Muscle layer of colon (tissue), 2 donors: Measurements from ENCODE around the gene PTPRG.

Experiments used
- H3K27ac ChIP-seq: one replicate; pipeline ENCODE4 v1.7.0; 2013; ENCODE audit warnings: low read depth, mild to moderate bottlenecking, low read length, moderate library complexity
- H3K27me3 ChIP-seq, 2 donors: one replicate each; pipeline ENCODE4 v1.7.0; 2013; ENCODE audit warnings: low read length in 2 of 2, mild to moderate bottlenecking in 2 of 2; ENCODE audit not compliant: insufficient read depth in 2 of 2, control insufficient read depth in 1 of 2
- H3K36me3 ChIP-seq: one replicate; pipeline ENCODE4 v1.7.0; 2013; ENCODE audit warnings: mild to moderate bottlenecking, low read length; ENCODE audit not compliant: insufficient read depth
- H3K4me1 ChIP-seq: one replicate; pipeline ENCODE4 v1.7.0; 2013; ENCODE audit warnings: mild to moderate bottlenecking, low read length; ENCODE audit not compliant: insufficient read depth
- H3K4me3 ChIP-seq, 2 donors: one replicate each; pipeline ENCODE4 v1.7.0; 2013; ENCODE audit warnings: low read length in 2 of 2, low read depth in 1 of 2, mild to moderate bottlenecking in 1 of 2, moderate library complexity in 1 of 2
- H3K9ac ChIP-seq: one replicate; pipeline ENCODE4 v1.7.0; 2013; ENCODE audit warnings: low read length
- H3K9me3 ChIP-seq: one replicate; pipeline ENCODE4 v1.7.0; 2013; ENCODE audit warnings: mild to moderate bottlenecking, low read length
- donor health status: abdominal sarcoma.
- donor health status: Adenocarcinoma of cecum.

The PTPRG gene

DNA sequence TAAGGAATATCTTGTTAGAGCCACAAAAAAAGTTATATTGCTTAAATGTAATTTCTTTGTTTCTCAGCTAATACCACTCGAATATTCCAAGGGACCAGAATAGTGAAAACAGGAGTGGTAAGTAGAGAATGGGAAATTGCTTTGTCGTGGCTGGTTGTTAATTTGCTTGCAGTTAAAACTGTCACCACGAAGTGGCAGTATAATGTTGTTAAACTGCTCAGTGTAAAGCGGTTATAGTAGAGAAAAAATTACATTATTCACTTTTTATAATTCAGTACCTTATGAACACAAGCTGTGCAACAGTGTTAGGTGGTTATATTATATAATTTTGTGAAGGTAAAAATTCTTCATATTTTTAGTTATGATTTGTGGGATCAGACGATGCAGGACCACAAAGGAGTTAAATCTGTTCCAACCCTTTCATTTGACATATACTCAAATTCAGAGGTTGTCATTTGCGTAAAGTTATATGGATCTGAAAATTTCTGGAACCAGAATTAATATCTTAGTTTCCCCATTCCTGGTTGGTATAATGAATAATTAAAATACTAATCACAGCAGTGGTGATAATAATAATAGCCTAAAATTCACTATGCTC, 640.2 kb downstream of the PTPRG start:
- H3K36me3 ChIP-seq = peaks cover 6% of the 10 kb centered on the region
- no peaks in the 10 kb centered on the region for H3K4me1 ChIP-seq

DNA sequence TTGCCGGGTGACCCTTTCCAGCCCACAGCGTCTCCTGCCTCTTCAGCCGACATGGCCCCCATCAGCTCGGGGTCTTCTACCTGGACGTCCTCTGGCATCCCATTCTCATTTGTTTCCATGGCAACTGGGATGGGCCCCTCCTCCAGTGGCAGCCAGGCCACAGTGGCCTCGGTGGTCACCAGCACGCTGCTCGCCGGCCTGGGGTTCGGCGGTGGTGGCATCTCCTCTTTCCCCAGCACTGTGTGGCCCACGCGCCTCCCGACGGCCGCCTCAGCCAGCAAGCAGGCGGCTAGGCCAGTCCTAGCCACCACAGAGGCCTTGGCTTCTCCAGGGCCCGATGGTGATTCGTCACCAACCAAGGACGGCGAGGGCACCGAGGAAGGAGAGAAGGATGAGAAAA, 641.8 kb downstream of the PTPRG start:
- Histone ChIP-seq H3K4me1 (no peaks in the 10 kb centered on the region), H3K4me3 (no peak overlapping the region), H3K27ac (no peak overlapping the region), H3K9me3 (no peaks in the 10 kb centered on the region), H3K9ac (no peak overlapping the region), H3K36me3 (peaks cover 6% of the 10 kb centered on the region), H3K27me3 (no peaks in the 10 kb centered on the region)

More for the DNA sequence above, 640.2 kb downstream of the PTPRG start:
- H3K9ac ChIP-seq = no peak overlapping the region
- no peak overlapping the region for H3K27ac ChIP-seq
- no peaks in the 10 kb centered on the region for H3K27me3 ChIP-seq
- H3K9me3 ChIP-seq = no peaks in the 10 kb centered on the region
- no peak overlapping the region for H3K4me3 ChIP-seq

DNA sequence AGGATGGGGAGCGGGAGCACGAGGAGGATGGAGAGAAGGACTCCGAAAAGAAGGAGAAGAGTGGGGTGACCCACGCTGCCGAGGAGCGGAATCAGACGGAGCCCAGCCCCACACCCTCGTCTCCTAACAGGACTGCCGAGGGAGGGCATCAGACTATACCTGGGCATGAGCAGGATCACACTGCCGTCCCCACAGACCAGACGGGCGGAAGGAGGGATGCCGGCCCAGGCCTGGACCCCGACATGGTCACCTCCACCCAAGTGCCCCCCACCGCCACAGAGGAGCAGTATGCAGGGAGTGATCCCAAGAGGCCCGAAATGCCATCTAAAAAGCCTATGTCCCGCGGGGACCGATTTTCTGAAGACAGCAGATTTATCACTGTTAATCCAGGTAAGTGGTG, 642.2 kb downstream of the PTPRG start:
- no peak overlapping the region for H3K4me3 ChIP-seq
- no peaks in the 10 kb centered on the region for H3K27me3 ChIP-seq
- H3K9me3 ChIP-seq = no peaks in the 10 kb centered on the region
- no peak overlapping the region for H3K9ac ChIP-seq
- H3K27ac ChIP-seq = no peak overlapping the region
- H3K4me1 ChIP-seq = no peaks in the 10 kb centered on the region
- peaks cover 6% of the 10 kb centered on the region for H3K36me3 ChIP-seq

DNA sequence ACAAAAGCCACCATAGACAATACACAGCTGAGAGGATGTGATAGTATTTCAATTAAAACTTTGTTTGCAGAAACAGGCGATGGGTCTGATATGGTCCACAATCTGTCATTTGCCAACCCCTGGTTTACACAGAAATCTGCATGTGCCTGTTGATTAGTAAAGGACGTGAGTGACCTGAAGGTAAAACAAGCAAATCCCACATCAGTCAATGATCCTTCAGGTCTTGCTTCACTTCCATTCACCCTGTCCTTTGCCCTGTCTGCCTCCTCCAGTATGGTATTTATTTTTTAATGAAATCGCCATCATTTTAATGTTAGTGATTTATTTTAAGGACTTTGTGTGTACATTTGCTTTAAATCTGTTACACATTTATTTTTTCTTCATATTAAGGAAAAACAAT, 645.8 kb downstream of the PTPRG start:
- Histone ChIP-seq H3K9ac (no peak overlapping the region), H3K4me3 (no peak overlapping the region), H3K4me1 (peaks cover 2% of the 10 kb centered on the region), H3K36me3 (peaks cover 6% of the 10 kb centered on the region), H3K27me3 (no peaks in the 10 kb centered on the region), H3K9me3 (no peaks in the 10 kb centered on the region), H3K27ac (no peak overlapping the region)

DNA sequence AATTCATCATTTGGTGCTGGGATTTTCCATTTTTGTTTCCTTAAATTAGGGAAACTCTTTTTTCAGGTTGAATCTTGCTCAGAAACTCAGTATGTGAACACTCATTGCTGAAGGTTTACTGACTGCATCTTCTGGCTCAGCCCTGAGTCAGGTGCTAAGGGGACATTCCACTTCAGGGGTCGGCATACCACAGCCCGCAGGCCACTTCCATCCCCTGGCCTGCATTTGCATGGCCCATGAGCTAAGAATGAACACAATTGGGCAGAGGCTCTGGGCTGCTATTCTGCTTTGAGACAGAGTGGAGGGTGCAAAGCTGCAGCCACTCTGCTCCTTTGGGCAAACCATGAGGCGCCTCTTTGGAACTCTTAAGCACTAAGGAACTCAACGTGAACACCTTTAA, 647.0 kb downstream of the PTPRG start:
- Histone ChIP-seq H3K9ac (no peak overlapping the region), H3K4me3 (no peak overlapping the region), H3K4me1 (peaks cover 4% of the 10 kb centered on the region), H3K36me3 (peaks cover 6% of the 10 kb centered on the region), H3K27ac (no peak overlapping the region), H3K27me3 (no peaks in the 10 kb centered on the region), H3K9me3 (no peaks in the 10 kb centered on the region)

DNA sequence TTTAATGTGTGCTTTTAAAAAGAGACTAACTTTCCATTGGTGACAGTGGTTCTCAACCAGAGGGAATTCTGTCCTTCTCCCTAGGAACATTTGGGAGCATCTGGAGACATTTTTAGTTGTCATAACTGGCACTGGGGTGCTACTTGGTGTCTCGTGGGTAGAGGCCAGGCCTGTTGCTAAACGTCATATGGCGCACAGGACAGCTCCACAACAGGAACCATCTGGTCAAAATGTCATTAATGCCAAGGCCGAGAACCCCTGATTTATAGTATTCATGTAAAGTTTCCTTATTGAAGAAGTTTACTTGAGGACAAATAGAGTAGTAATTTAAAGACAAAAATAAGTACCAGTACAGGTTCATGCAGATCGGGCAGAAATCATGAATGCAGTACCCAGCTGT, 647.7 kb downstream of the PTPRG start:
- H3K4me1 ChIP-seq = peaks cover 4% of the 10 kb centered on the region
- H3K27ac ChIP-seq = no peak overlapping the region
- H3K9me3 ChIP-seq = no peaks in the 10 kb centered on the region
- no peaks in the 10 kb centered on the region for H3K27me3 ChIP-seq
- H3K4me3 ChIP-seq = no peak overlapping the region
- no peak overlapping the region for H3K9ac ChIP-seq
- H3K36me3 ChIP-seq = no peaks in the 10 kb centered on the region

DNA sequence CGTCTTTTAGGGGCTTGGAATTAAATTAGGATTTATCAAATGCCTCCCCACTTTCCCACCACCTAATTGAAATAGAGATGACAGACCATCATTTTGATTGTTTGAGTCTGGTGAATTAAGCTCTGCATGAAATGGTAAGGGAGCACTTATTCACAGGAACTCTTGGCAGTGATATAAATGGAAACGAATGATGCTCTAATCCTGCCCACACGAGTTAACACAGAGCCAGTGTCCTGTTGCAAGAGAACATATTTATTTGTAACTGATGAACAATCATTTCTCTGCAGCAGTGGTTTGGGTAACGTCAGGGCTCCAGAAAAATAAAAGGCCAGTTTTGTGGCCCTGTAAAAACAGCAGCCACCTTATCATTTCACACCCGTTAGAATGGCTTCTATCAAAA, 648.6 kb downstream of the PTPRG start:
- Histone ChIP-seq H3K36me3 (no peaks in the 10 kb centered on the region), H3K9ac (no peak overlapping the region), H3K27ac (no peak overlapping the region), H3K9me3 (no peaks in the 10 kb centered on the region), H3K4me3 (no peak overlapping the region), H3K4me1 (peaks cover 4% of the 10 kb centered on the region), H3K27me3 (no peaks in the 10 kb centered on the region)

DNA sequence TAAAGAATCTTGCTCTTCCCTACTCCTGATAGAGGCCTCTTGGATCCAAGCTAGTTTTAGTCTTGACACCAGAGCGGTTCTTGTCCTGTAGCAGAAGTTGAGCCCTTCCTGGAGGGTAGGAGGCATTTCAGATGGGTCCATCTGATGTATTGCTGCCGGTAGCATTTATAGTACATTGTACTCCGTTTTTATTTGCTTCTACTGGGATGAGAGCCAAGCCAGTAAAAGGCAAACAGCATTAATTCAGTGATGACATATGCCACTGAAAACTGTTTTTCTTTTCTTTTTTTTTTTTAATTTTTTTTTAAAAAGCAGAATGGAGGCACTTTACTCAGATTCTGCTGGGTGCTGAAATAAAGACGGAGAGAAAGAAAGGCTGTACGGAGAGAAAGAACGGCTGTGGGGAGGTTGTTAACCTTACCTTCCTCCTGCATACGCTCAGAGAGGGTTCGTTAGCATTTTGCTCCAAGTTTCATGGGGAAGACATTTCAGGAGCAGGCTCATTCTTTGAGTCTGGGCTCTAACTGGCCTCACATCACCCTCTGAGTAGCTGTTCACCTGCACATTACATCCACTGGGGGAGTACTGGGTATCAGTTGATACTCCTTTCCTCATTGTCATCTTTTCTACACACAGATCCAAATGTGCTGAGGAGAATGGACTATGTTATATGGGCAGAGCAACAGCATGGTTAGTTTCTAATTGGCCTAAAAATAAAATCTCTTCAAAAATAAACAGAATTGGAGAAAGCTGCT, 650.5 kb downstream of the PTPRG start:
- Histone ChIP-seq H3K36me3 (no peaks in the 10 kb centered on the region), H3K27me3 (no peaks in the 10 kb centered on the region), H3K4me1 (peaks cover 4% of the 10 kb centered on the region), H3K27ac (no peak overlapping the region), H3K9me3 (no peaks in the 10 kb centered on the region), H3K4me3 (no peak overlapping the region), H3K9ac (no peak overlapping the region)

DNA sequence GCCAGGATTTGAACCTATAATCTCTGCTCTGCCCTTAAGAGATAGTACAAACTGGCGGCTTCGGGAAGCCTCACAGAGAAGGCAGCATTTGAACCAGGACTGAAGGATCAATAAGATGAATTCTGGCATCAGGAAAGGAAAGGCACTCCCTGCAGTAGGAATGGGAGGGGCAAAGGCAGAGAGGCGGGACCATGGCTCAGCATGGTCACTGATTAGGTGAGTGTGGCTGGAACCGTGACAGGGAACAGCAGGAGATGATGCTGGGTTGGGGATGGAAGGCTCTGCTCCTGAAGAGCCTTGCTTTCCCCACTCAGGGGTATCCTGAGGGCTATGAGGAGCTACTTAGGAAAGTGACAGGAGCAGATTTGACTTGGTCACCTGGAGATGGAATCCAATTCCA, 653.5 kb downstream of the PTPRG start:
- Histone ChIP-seq H3K4me3 (no peak overlapping the region), H3K27ac (no peak overlapping the region), H3K9ac (no peak overlapping the region), H3K36me3 (no peaks in the 10 kb centered on the region), H3K4me1 (peaks cover 4% of the 10 kb centered on the region), H3K27me3 (no peaks in the 10 kb centered on the region), H3K9me3 (no peaks in the 10 kb centered on the region)

DNA sequence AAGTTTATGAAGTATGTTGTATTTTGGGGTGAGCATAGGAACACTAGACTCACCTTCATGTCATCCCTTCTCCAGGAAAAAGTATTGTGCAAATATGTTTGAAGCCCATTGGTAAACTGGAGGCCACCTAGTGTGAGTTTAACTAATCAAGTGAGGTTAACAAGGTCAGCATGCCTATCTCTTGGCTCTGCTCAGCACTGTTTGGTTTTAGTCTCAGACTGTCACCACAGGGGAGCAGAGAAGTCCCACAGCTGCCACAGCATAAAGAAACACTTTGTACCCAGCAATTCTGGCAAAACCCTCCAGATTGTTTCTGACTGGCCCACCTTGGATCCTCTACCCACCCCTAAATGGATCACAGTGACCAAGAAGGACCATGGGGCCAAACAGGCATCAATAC, 659.2 kb downstream of the PTPRG start:
- Histone ChIP-seq H3K9ac (no peak overlapping the region), H3K4me3 (no peak overlapping the region), H3K27ac (no peak overlapping the region), H3K27me3 (no peaks in the 10 kb centered on the region), H3K36me3 (peaks cover 5% of the 10 kb centered on the region), H3K4me1 (no peaks in the 10 kb centered on the region), H3K9me3 (no peaks in the 10 kb centered on the region)

DNA sequence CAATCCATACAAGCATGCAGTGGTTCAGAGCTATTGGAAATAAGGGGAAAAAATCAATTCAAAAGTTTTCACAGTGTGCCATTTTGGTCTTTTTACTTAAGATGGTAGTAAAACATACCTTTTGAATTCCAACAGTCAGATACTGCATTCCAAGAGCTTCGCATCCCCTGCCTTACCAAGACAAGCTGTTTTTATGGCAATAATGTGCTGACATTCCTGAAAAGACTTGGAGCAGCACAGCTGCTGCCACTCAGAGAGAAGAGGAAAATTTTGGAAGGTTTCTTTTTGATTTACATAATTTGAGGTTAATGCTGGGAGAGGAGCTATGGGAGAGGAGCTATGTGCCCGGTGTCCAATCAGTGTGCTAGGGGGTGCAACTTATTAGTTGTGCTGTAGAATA, 663.7 kb downstream of the PTPRG start:
- peaks cover 8% of the 10 kb centered on the region for H3K36me3 ChIP-seq
- no peak overlapping the region for H3K27ac ChIP-seq
- H3K27me3 ChIP-seq = no peaks in the 10 kb centered on the region
- H3K4me1 ChIP-seq = no peaks in the 10 kb centered on the region
- H3K4me3 ChIP-seq = no peak overlapping the region
- H3K9ac ChIP-seq = no peak overlapping the region
- H3K9me3 ChIP-seq = no peaks in the 10 kb centered on the region
